HepG2 (cell line): Measurements from ENCODE around the gene SETD1A. TPM values are rescaled to one million over a fixed set of nuclear protein-coding genes. Genes with fewer than 3 reads are reported as not detected.

ENCODE experiments used
- CAMTA2 ChIP-seq: sonication (generic); formaldehyde crosslinking; IDR thresholded peaks from 2 replicates; pipeline ENCODE4 v1.4.0; 2020; ENCODE audit warnings: mild to moderate bottlenecking, missing genetic modification reagents, borderline replicate concordance
- DRAP1 ChIP-seq: IDR thresholded peaks from 2 replicates; pipeline ENCODE4 v1.6.1; 2016; ENCODE audit warnings: missing genetic modification reagents, missing compliant biosample characterization
- GATA4 ChIP-seq: sonication (generic); IDR thresholded peaks from 2 replicates; pipeline ENCODE4 v1.6.1; 2016; ENCODE audit warnings: antibody characterized with exemption, low read depth, borderline replicate concordance
- HNRNPH1 ChIP-seq: fragments of 200-400 bp; formaldehyde crosslinking; optimal IDR thresholded peaks from 2 replicates; pipeline ENCODE3; 2017; ENCODE audit warnings: mild to moderate bottlenecking, low read depth, low read length
- IKZF1 ChIP-seq: fragments of 450-650 bp; IDR thresholded peaks from 2 replicates; pipeline ENCODE4 v1.7.1; 2016
- MED8 ChIP-seq: sonication (generic); formaldehyde crosslinking; IDR thresholded peaks from 2 replicates; pipeline ENCODE4 v1.8.1; 2023; ENCODE audit warnings: mild to moderate bottlenecking, missing genetic modification reagents; ENCODE audit not compliant: insufficient replicate concordance
- MIER2 ChIP-seq: IDR thresholded peaks from 2 replicates; pipeline ENCODE4 v1.6.1; 2016; ENCODE audit warnings: missing biosample characterization, missing genetic modification reagents
- NAIF1 ChIP-seq: sonication (generic); formaldehyde crosslinking; IDR thresholded peaks from 2 replicates; pipeline ENCODE4 v1.5.0; 2020; ENCODE audit warnings: mild to moderate bottlenecking, missing genetic modification reagents, borderline replicate concordance
- NR0B2 ChIP-seq: sonication (generic); formaldehyde crosslinking; IDR thresholded peaks from 2 replicates; pipeline ENCODE4 v1.4.0; 2020; ENCODE audit warnings: mild to moderate bottlenecking, missing genetic modification reagents
- PBX2 ChIP-seq: IDR thresholded peaks from 2 replicates; pipeline ENCODE4 v1.6.1; 2016; ENCODE audit warnings: control low read depth
- POLR2A ChIP-seq, 2 experiments: IDR thresholded peaks; 2 replicates each; pipeline ENCODE4 v1.6.1; 2011; ENCODE audit warnings: low read depth in 2 of 2, low read length in 2 of 2, mild to moderate bottlenecking in 1 of 2, moderate library complexity in 1 of 2; ENCODE audit not compliant: insufficient read depth in 1 of 2
- POLR2AphosphoS5 ChIP-seq: IDR thresholded peaks from 2 replicates; pipeline ENCODE4 v1.6.1; 2012; ENCODE audit warnings: low read depth, low read length
- SMC3 ChIP-seq: IDR thresholded peaks from 2 replicates; pipeline ENCODE4 v1.6.1; 2011; ENCODE audit warnings: low read length, improper control_type of control experiment
- SOX13 ChIP-seq, 3 experiments: fragments of 450-650 bp in 1 of 3; sonication (generic) in 1 of 3; formaldehyde crosslinking in 1 of 3; IDR thresholded peaks in 2 of 3; conservative IDR thresholded peaks in 1 of 3; 2 replicates each; pipeline versions ENCODE4 v1.5.0 to v1.6.1; 2016 to 2020; ENCODE audit warnings: antibody characterized with exemption in 1 of 3, mild to moderate bottlenecking in 1 of 3, missing compliant biosample characterization in 1 of 3, missing genetic modification reagents in 1 of 3, moderate library complexity in 1 of 3
- SYNCRIP ChIP-seq: fragments of 200-400 bp; formaldehyde crosslinking; IDR thresholded peaks from 2 replicates; pipeline ENCODE4 v1.6.1; 2018; ENCODE audit warnings: mild to moderate bottlenecking, low read depth, low read length; ENCODE audit not compliant: insufficient read depth
- TFDP2 ChIP-seq: sonication (generic); formaldehyde crosslinking; IDR thresholded peaks from 2 replicates; pipeline ENCODE4 v1.4.0; 2020; ENCODE audit warnings: missing genetic modification reagents
- ZBTB14 ChIP-seq: sonication (generic); formaldehyde crosslinking; IDR thresholded peaks from 2 replicates; pipeline ENCODE4 v1.4.0; 2020; ENCODE audit warnings: missing genetic modification reagents
- ZMYM4 ChIP-seq: sonication (generic); formaldehyde crosslinking; IDR thresholded peaks from 2 replicates; pipeline ENCODE4 v1.8.1; 2023; ENCODE audit warnings: mild to moderate bottlenecking, missing genetic modification reagents
- ZNF44 ChIP-seq: sonication (generic); formaldehyde crosslinking; IDR thresholded peaks from 2 replicates; pipeline ENCODE4 v1.5.1; 2020; ENCODE audit warnings: mild to moderate bottlenecking, missing genetic modification reagents
- ZNF589 ChIP-seq: sonication (generic); formaldehyde crosslinking; conservative IDR thresholded peaks from 2 replicates; pipeline ENCODE4 v1.8.0; 2022; ENCODE audit warnings: mild to moderate bottlenecking, moderate library complexity, missing genetic modification reagents
- ZNF597 ChIP-seq: sonication (generic); formaldehyde crosslinking; IDR thresholded peaks from 2 replicates; pipeline ENCODE4 v1.5.0; 2020; ENCODE audit warnings: missing genetic modification reagents
- ZNF747 ChIP-seq: sonication (generic); formaldehyde crosslinking; IDR thresholded peaks from 2 replicates; pipeline ENCODE4 v1.8.1; 2023; ENCODE audit warnings: missing genetic modification reagents, mild to moderate bottlenecking, borderline replicate concordance
- polyA plus RNA-seq, 8 experiments: library from polyadenylated mRNA; depleted of rRNA in 3 of 8; stranded (reverse) in 7 of 8; unstranded in 1 of 8; fragments of >200 nt; fragmentation: Illumina TruSeq in 4 of 8; extraction: Trizol in 4 of 8; gene quantifications; 2 replicates each; pipeline versions ENCODE4 v1.2.1 to v1.2.3, GENCODE V29; 2011 to 2016; ENCODE audit warnings: low read depth in 4 of 8, missing spikeins in 1 of 8, mixed read lengths in 1 of 8; ENCODE audit not compliant: insufficient read depth in 1 of 8
- total RNA-seq, 5 experiments: library from RNA; depleted of rRNA; stranded (reverse); fragments of >200 nt; fragmentation: Illumina TruSeq; extraction: Trizol; gene quantifications; 2 replicates each; pipeline ENCODE4 v1.2.3, GENCODE V29; 2016; ENCODE audit warnings: low read depth in 1 of 5

The SETD1A gene
- total and polyA plus RNA-seq, 2 of the 13 experiments (the other 11 are each of a cell fraction or from before 2014, with no cell fraction given): 3.8 to 5.6 TPM

GRCh38 chr16:30996985-30997724 lies 39.6 kb downstream of the SETD1A start (continued):
- TF ChIP-seq ZNF589 (CRISPR knock-in tag) (0 out of 2 replicates have a peak, but pooled peaks have one; percentile 45), ZNF597 (CRISPR knock-in tag) (no peak), HNRNPH1 (no peak), ZMYM4 (CRISPR knock-in tag) (peak; percentile 32), GATA4 (no peak; the same call in 1 of the 2 replicates), SYNCRIP (no peak), IKZF1 (no peak), CAMTA2 (CRISPR knock-in tag) (no peak), ZNF747 (CRISPR knock-in tag) (peak; percentile 89; the same call in 1 of the 2 replicates), NAIF1 (peak; percentile 66; the same call in 1 of the 2 replicates), DRAP1 (peak; percentile 54), TFDP2 (CRISPR knock-in tag) (peak; percentile 71; the same call in 1 of the 2 replicates), POLR2A (IDR thresholded peaks at IDR 0.05; ENCODE audit: insufficient read depth in 1 of 2, low read depth in 2 of 2, low read length in 2 of 2) (peak; percentile 83 to 87), ZNF44 (CRISPR knock-in tag) (0 out of 2 replicates have a peak, but pooled peaks have one; percentile 29), MED8 (CRISPR knock-in tag) (peak; percentile 78), PBX2 (no peak), NR0B2 (CRISPR knock-in tag) (0 out of 2 replicates have a peak, but pooled peaks have one; percentile 2), MIER2 (CRISPR knock-in tag) (no peak), SMC3 (no peak), POLR2AphosphoS5 (peak; percentile 83), ZBTB14 (CRISPR knock-in tag) (no peak), SOX13 (IDR thresholded peaks at IDR 0.05) (no peak), SOX13 (CRISPR knock-in tag; conservative IDR thresholded peaks at IDR 0.05 in 1 of 2, IDR thresholded peaks at IDR 0.05 in 1 of 2) (0 out of 4 replicates have a peak, but pooled peaks of 1 of the 2 experiments have one; percentile 52)
